ENCODE data around the gene ENTPD6. TPM values are rescaled to one million over a fixed set of nuclear protein-coding genes. Genes with fewer than 3 reads are reported as not detected.

ENTPD6 gene
- total RNA-seq, 1 donor from 2014 or later = 57.8 TPM

GRCh38 chr20:25214426-25214790 lies 18.9 kb downstream of the ENTPD6 start:
- Histone ChIP-seq H3K4me1 (ENCODE audit: insufficient read depth, low read length) (no peaks in the 10 kb centered on the region), H3K36me3 (ENCODE audit: insufficient read depth, low read length) (peaks cover 21% of the 10 kb centered on the region), H3K79me2 (ENCODE audit: insufficient read depth, low read length) (peaks cover 4% of the 10 kb centered on the region), H3K27me3 (ENCODE audit: insufficient read depth, low read length) (no peaks in the 10 kb centered on the region), H2AFZ (ENCODE audit: low read depth, low read length) (no peak overlapping the region), H3K9me3 (ENCODE audit: insufficient read depth, low read depth, low read length) (no peaks in the 10 kb centered on the region), H3K4me3 (ENCODE audit: insufficient read depth, low read depth, low read length) (no peak overlapping the region), H3K4me2 (ENCODE audit: low read length) (no peak overlapping the region), H3K9ac (ENCODE audit: low read length) (no peak overlapping the region), H4K20me1 (ENCODE audit: insufficient read depth, low read length) (peaks cover 4% of the 10 kb centered on the region), H3K27ac (ENCODE audit: low read depth, low read length) (no peak overlapping the region)
- Mint-ChIP-seq H3K4me1 (ENCODE audit: low read depth, unreplicated experiment) (no peaks in the 10 kb centered on the region), H3K9me3 (ENCODE audit: unreplicated experiment) (no peaks in the 10 kb centered on the region), H3K36me3 (ENCODE audit: low read depth, unreplicated experiment) (peaks cover 13% of the 10 kb centered on the region), H3K27me3 (ENCODE audit: low read depth, unreplicated experiment) (no peaks in the 10 kb centered on the region), H3K4me3 (ENCODE audit: unreplicated experiment) (no peak overlapping the region), H3K27ac (ENCODE audit: unreplicated experiment) (no peak overlapping the region)
- no peak for DNase-seq (ENCODE audit: low read depth)
- TF ChIP-seq CTCF (IDR thresholded peaks at IDR 0.05; ENCODE audit: insufficient read depth, low read depth, low read length) = no peak
- TF ChIP-seq EZH2 (IDR thresholded peaks at IDR 0.05; ENCODE audit: insufficient read depth, low read length) = no peak
- no peak for FAIRE-seq

GRCh38 chr20:25214819-25215218 lies 19.3 kb downstream of the ENTPD6 start:
- Mint-ChIP-seq H3K27ac (ENCODE audit: unreplicated experiment) (no peak overlapping the region), H3K4me3 (ENCODE audit: unreplicated experiment) (no peak overlapping the region), H3K36me3 (ENCODE audit: low read depth, unreplicated experiment) (peaks cover 13% of the 10 kb centered on the region), H3K27me3 (ENCODE audit: low read depth, unreplicated experiment) (no peaks in the 10 kb centered on the region), H3K9me3 (ENCODE audit: unreplicated experiment) (no peaks in the 10 kb centered on the region), H3K4me1 (ENCODE audit: low read depth, unreplicated experiment) (no peaks in the 10 kb centered on the region)
- DNase-seq (ENCODE audit: low read depth) (no peak), FAIRE-seq (no peak)
- Histone ChIP-seq H3K9ac (ENCODE audit: low read length) (no peak overlapping the region), H3K79me2 (ENCODE audit: insufficient read depth, low read length) (peaks cover 1% of the 10 kb centered on the region), H3K4me1 (ENCODE audit: insufficient read depth, low read length) (peaks cover 1% of the 10 kb centered on the region), H3K36me3 (ENCODE audit: insufficient read depth, low read length) (peaks cover 21% of the 10 kb centered on the region), H4K20me1 (ENCODE audit: insufficient read depth, low read length) (peaks cover under 1% of the 10 kb centered on the region), H3K27me3 (ENCODE audit: insufficient read depth, low read length) (no peaks in the 10 kb centered on the region), H2AFZ (ENCODE audit: low read depth, low read length) (no peak overlapping the region), H3K4me2 (ENCODE audit: low read length) (no peak overlapping the region), H3K9me3 (ENCODE audit: insufficient read depth, low read depth, low read length) (no peaks in the 10 kb centered on the region), H3K27ac (ENCODE audit: low read depth, low read length) (no peak overlapping the region), H3K4me3 (ENCODE audit: insufficient read depth, low read depth, low read length) (no peak overlapping the region)
- TF ChIP-seq EZH2 (IDR thresholded peaks at IDR 0.05; ENCODE audit: insufficient read depth, low read length) (no peak), CTCF (IDR thresholded peaks at IDR 0.05; ENCODE audit: insufficient read depth, low read depth, low read length) (no peak)

GRCh38 chr20:25215521-25215920 lies 20.0 kb downstream of the ENTPD6 start:
- H3K27ac Mint-ChIP-seq (ENCODE audit: unreplicated experiment) = no peak overlapping the region
- peaks cover 3% of the 10 kb centered on the region for H3K4me1 ChIP-seq (ENCODE audit: insufficient read depth, low read length)
- no peak overlapping the region for H3K27ac ChIP-seq (ENCODE audit: low read depth, low read length)
- no peak overlapping the region for H3K4me3 Mint-ChIP-seq (ENCODE audit: unreplicated experiment)
- H3K9ac ChIP-seq (ENCODE audit: low read length) = no peak overlapping the region
- H3K9me3 ChIP-seq (ENCODE audit: insufficient read depth, low read depth, low read length) = no peaks in the 10 kb centered on the region
- no peak overlapping the region for H3K4me3 ChIP-seq (ENCODE audit: insufficient read depth, low read depth, low read length)
- no peaks in the 10 kb centered on the region for H4K20me1 ChIP-seq (ENCODE audit: insufficient read depth, low read length)
- H2AFZ ChIP-seq (ENCODE audit: low read depth, low read length) = no peak overlapping the region
- H3K9me3 Mint-ChIP-seq (ENCODE audit: unreplicated experiment) = no peaks in the 10 kb centered on the region
- DNase-seq (ENCODE audit: low read depth) (no peak), FAIRE-seq (no peak)
- H3K36me3 Mint-ChIP-seq (ENCODE audit: low read depth, unreplicated experiment) = peaks cover 13% of the 10 kb centered on the region
- peaks cover 21% of the 10 kb centered on the region for H3K36me3 ChIP-seq (ENCODE audit: insufficient read depth, low read length)
- H3K27me3 Mint-ChIP-seq (ENCODE audit: low read depth, unreplicated experiment) = no peaks in the 10 kb centered on the region
- no peak overlapping the region for H3K4me2 ChIP-seq (ENCODE audit: low read length)
- no peaks in the 10 kb centered on the region for H3K79me2 ChIP-seq (ENCODE audit: insufficient read depth, low read length)
- no peak for TF ChIP-seq CTCF (IDR thresholded peaks at IDR 0.05; ENCODE audit: insufficient read depth, low read depth, low read length)
- no peak for TF ChIP-seq EZH2 (IDR thresholded peaks at IDR 0.05; ENCODE audit: insufficient read depth, low read length)
- H3K27me3 ChIP-seq (ENCODE audit: insufficient read depth, low read length) = no peaks in the 10 kb centered on the region
- H3K4me1 Mint-ChIP-seq (ENCODE audit: low read depth, unreplicated experiment) = no peaks in the 10 kb centered on the region
